ENCODE measurements around the gene PDCD11.
"Not testable (repeated sequence)": the region's sequence is repeated elsewhere in the genome, so short reads cannot be mapped to it uniquely, and the experiment has no call there.

PDCD11 gene

GRCh38 chr10:103396067-103396788 is at the start of gene PDCD11, which contains the start of gene ATP5MK:
TSS of gene PDCD11 (plus strand) at chr10:103396626. CDS start at chr10:103398427, 1,801 bp downstream.
TSS of gene ATP5MK (minus strand) at chr10:103396475. CDS start at chr10:103392457, 4,018 bp downstream.
- DNase-seq, result peak; percentile 92

- DNase-seq, result no peak
These were observed 46.3 kb upstream of the PDCD11 start for GRCh38 chr10:103350175-103350516.

GRCh38 chr10:103350517-103351260 is 45.7 kb upstream of the PDCD11 start, which contains the start of gene PCGF6:
TSS of gene PCGF6 (minus strand) at chr10:103351140. CDS start at chr10:103351066, 74 bp downstream.
- peak; percentile 69 for DNase-seq

- DNase-seq, result no peak
These were observed 43.1 kb upstream of the PDCD11 start for GRCh38 chr10:103353281-103353680.

GRCh38 chr10:103354567-103354966 is 41.9 kb upstream of the PDCD11 start:
- DNase-seq, result not testable (repeated sequence)

GRCh38 chr10:103355906-103356599 is 40.4 kb upstream of the PDCD11 start:
- no peak for DNase-seq

- not testable (repeated sequence) for DNase-seq
These were observed 36.9 kb upstream of the PDCD11 start for GRCh38 chr10:103359493-103359892.

- not testable (repeated sequence) for DNase-seq
These were observed 35.6 kb upstream of the PDCD11 start for GRCh38 chr10:103360791-103361190.

GRCh38 chr10:103367379-103367781 is 29.0 kb upstream of the PDCD11 start:
- no peak for DNase-seq

GRCh38 chr10:103367782-103368518 is 28.5 kb upstream of the PDCD11 start, which contains the start of gene TAF5:
TSS of gene TAF5 (plus strand) at chr10:103367976. CDS start at chr10:103367990, 14 bp downstream.
- DNase-seq, result peak; percentile 94

- no peak for DNase-seq
These were observed 22.9 kb upstream of the PDCD11 start for GRCh38 chr10:103373544-103373943.

- no peak for DNase-seq
These were observed 22.2 kb upstream of the PDCD11 start for GRCh38 chr10:103374263-103374662.

GRCh38 chr10:103382769-103383168 is 13.7 kb upstream of the PDCD11 start:
- no peak for DNase-seq

- no peak for DNase-seq
These were observed 2.2 kb upstream of the PDCD11 start for GRCh38 chr10:103394180-103394579.

- DNase-seq, result no peak
These were observed 716 bp upstream of the PDCD11 start for GRCh38 chr10:103395754-103396066.

- no peak for DNase-seq
These were observed 312 bp downstream of the PDCD11 start for GRCh38 chr10:103396789-103397087.

GRCh38 chr10:103397191-103397825 is 882 bp downstream of the PDCD11 start:
- no peak for DNase-seq

GRCh38 chr10:103413564-103413963 is 17.1 kb downstream of the PDCD11 start:
- DNase-seq, result no peak

GRCh38 chr10:103415581-103415980 is 19.2 kb downstream of the PDCD11 start:
- no peak for DNase-seq

GRCh38 chr10:103416436-103417147 is 20.2 kb downstream of the PDCD11 start:
- DNase-seq, result peak; percentile 16

GRCh38 chr10:103417148-103417469 is 20.7 kb downstream of the PDCD11 start:
- not testable (repeated sequence) for DNase-seq

- DNase-seq, result no peak
These were observed 21.2 kb downstream of the PDCD11 start for GRCh38 chr10:103417601-103418000.

All from NCI-H1092 treated with DMSO at 0.1 percent for 48 hours (cell line).